Esophagus squamous epithelium (tissue), 5 donors: ENCODE measurements around the gene BRAF. TPM values are rescaled to one million over a fixed set of nuclear protein-coding genes. Genes with fewer than 3 reads are reported as not detected.

Source experiments
- DNase-seq: peaks from one replicate; lab custom pipeline; 2025; lab: John Stamatoyannopoulos, UW
- H3K27ac ChIP-seq, 4 donors: fragments of 200-600 bp; sonication (generic); one replicate each; pipeline ENCODE4 v1.5.1; 2016 to 2019; ENCODE audit warnings: mild to moderate bottlenecking in 1 of 4
- H3K27me3 ChIP-seq, 4 donors: fragments of 200-600 bp; sonication (generic); 1 replicate in 3 of 4; 2 replicates in 1 of 4; pipeline versions ENCODE4 v1.5.1 to v1.6.0; 2017 to 2021; ENCODE audit warnings: antibody characterized with exemption in 1 of 4
- H3K36me3 ChIP-seq, 3 donors: fragments of 200-600 bp; sonication (generic); one replicate each; pipeline ENCODE4 v1.5.1; 2016 to 2019
- H3K4me1 ChIP-seq, 3 donors: fragments of 200-600 bp; sonication (generic); one replicate each; pipeline ENCODE4 v1.5.1; 2017 to 2019
- H3K4me3 ChIP-seq, 4 donors: fragments of 200-600 bp; sonication (generic); 1 replicate in 3 of 4; 2 replicates in 1 of 4; pipeline ENCODE4 v1.5.1; 2016 to 2019; ENCODE audit warnings: mild to moderate bottlenecking in 2 of 4, moderate library complexity in 1 of 4
- H3K9me3 ChIP-seq, 3 donors: fragments of 200-600 bp; sonication (generic); one replicate each; pipeline ENCODE4 v1.5.1; 2016 to 2019
- CTCF ChIP-seq, 6 experiments: fragments of 450-650 bp in 4 of 6; fragments of 200-600 bp in 2 of 6; sonication (generic) in 2 of 6; IDR thresholded peaks; one replicate each; pipeline ENCODE4 v1.5.1; 2016 to 2019; ENCODE audit warnings: antibody characterized with exemption in 6 of 6, mild to moderate bottlenecking in 4 of 6, moderate library complexity in 4 of 6
- POLR2A ChIP-seq, 4 donors: fragments of 450-650 bp; IDR thresholded peaks; one replicate each; pipeline ENCODE4 v1.6.1; 2017; ENCODE audit warnings: antibody characterized with exemption in 4 of 4, mild to moderate bottlenecking in 4 of 4, moderate library complexity in 3 of 4
- WGBS, 2 donors: methylation state at CpG; one replicate each; pipeline ENCODE4 v1.1.5; 2018; 5-methylcytosine and 5-hydroxymethylcytosine counted together
- intact Hi-C: fragments of 100-400 bp; cut with DNase I; formaldehyde crosslinking; loops from one replicate; pipeline ENCODE4 v1.15.0; 2022
- total RNA-seq, 4 donors: library from RNA; depleted of rRNA; stranded (reverse); fragments of >200 nt; gene quantifications; one replicate each; pipeline ENCODE4 v1.1.0, GENCODE V29; 2016
- donor health status: DM: yes; HTN: yes; CAD: no.

Gene BRAF
- total RNA-seq, 4 donors from 2014 or later = 10.0 to 40.6 (median 20.6) TPM

- H3K27ac ChIP-seq = no peak overlapping the region
- no peak for TF ChIP-seq CTCF (IDR thresholded peaks at IDR 0.05)
- no peak for TF ChIP-seq POLR2A (IDR thresholded peaks at IDR 0.05)
- H3K9me3 ChIP-seq = no peaks in the 10 kb centered on the region
- no peak for DNase-seq
- H3K4me1 ChIP-seq = no peaks in the 10 kb centered on the region
- WGBS, 2 donors = 96 to 100% methylated on average over 2 to 3 of the region's 3 CpGs
- no peaks in the 10 kb centered on the region for H3K27me3 ChIP-seq
- H3K4me3 ChIP-seq = no peak overlapping the region
- intact Hi-C loops = no loop called here
- peaks cover 16 to 98% (median 18%) of the 10 kb centered on the region in 3 donors for H3K36me3 ChIP-seq
Observed at GRCh38 chr7:140681766-140682165, 243.0 kb downstream of the BRAF start.

- H3K27ac ChIP-seq = no peak overlapping the region
- no peaks in the 10 kb centered on the region for H3K27me3 ChIP-seq
- peaks cover 0 to 5% (median 2%) of the 10 kb centered on the region in 3 donors for H3K4me1 ChIP-seq
- no peak for DNase-seq
- intact Hi-C loops = no loop called here
- WGBS, 2 donors = 89 to 96% methylated on average over 5 of the region's 7 CpGs
- TF ChIP-seq CTCF (IDR thresholded peaks at IDR 0.05) = no peak
- TF ChIP-seq POLR2A (IDR thresholded peaks at IDR 0.05) = no peak
- H3K36me3 ChIP-seq = peaks cover 16 to 98% (median 17%) of the 10 kb centered on the region in 3 donors
- H3K9me3 ChIP-seq = no peaks in the 10 kb centered on the region
- H3K4me3 ChIP-seq = no peak overlapping the region
Observed at GRCh38 chr7:140680886-140681285, 243.8 kb downstream of the BRAF start.

DNA sequence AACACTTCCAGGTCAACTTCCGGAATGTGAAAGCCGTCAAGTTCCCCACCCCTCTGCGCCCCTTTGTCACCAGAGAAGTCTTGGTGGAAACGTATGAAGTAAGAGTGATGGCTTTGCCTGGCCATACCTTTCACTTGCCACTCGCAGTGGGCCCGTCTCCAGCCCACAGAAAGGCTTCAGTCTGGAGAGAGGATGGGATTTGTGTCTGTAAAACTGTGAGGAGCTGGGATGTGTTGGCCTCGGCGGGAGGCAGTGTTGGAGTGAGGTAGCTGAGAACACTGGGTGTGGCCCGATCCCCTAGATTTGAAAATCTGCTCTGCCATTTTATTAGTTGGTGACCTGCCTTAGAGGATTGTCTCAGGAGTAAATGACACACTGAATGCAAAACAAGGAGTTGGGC lies 245.5 kb downstream of the BRAF start:
- no peak for TF ChIP-seq CTCF (IDR thresholded peaks at IDR 0.05)
- no peak for TF ChIP-seq POLR2A (IDR thresholded peaks at IDR 0.05)
- Histone ChIP-seq H3K4me1 (peaks cover 10 to 22% (median 19%) of the 10 kb centered on the region in 3 donors), H3K27ac (no peak overlapping the region), H3K9me3 (no peaks in the 10 kb centered on the region), H3K36me3 (peaks cover 16 to 85% (median 17%) of the 10 kb centered on the region in 3 donors), H3K4me3 (no peak overlapping the region), H3K27me3 (no peaks in the 10 kb centered on the region)
- WGBS, 2 donors = 92% methylated on average over 3 to 5 of the region's 9 CpGs
- no peak for DNase-seq
- intact Hi-C loops = no loop called here

- DNase-seq = no peak
- H3K27me3 ChIP-seq = no peaks in the 10 kb centered on the region
- no peak overlapping the region for H3K27ac ChIP-seq
- H3K36me3 ChIP-seq = peaks cover 16 to 81% (median 17%) of the 10 kb centered on the region in 3 donors
- no peak for TF ChIP-seq CTCF (IDR thresholded peaks at IDR 0.05)
- H3K4me3 ChIP-seq = no peak overlapping the region
- 88 to 91% methylated on average over 6 to 7 of the region's 7 CpGs for WGBS, 2 donors
- no peaks in the 10 kb centered on the region for H3K9me3 ChIP-seq
- peaks cover 14 to 27% (median 23%) of the 10 kb centered on the region in 3 donors for H3K4me1 ChIP-seq
- intact Hi-C loops = no loop called here
Observed at GRCh38 chr7:140678816-140679130, 246.0 kb downstream of the BRAF start.

DNA sequence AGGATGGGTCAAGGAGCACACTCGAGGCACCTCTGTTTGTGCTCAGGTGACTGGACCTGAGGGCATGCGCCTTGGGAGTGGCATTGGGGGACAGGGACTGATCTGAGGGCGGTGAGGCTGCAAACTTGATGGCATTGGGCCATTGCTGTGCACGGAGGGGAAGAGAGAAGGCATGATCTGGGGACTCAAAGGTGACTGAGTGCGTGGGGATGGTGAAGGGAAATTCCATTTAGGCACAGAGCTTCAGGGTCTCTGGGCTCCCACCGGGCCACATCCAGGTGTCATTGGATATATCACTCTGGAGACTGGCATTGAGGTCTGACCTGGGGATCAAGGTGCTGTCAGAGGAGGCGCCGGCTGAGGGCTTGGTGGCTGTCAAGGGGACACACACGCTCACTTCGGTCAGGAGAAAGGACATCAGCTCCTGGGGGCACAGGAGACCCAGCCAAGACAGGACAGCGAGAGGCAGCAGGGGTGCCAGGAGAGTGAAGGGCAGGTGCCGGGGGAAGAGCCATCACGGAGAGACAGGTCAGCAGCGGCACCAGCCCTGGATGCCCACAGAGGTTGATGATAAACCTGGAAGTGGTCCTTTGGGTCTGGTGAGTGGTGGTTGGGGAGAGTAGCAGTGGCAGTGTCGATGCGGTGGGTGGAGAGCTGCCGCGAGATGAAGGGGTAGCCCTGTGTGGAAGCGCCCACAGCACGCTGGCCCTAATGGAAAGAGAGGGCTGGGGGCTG lies 246.5 kb downstream of the BRAF start:
- intact Hi-C loops = no loop called here
- no peak overlapping the region for H3K27ac ChIP-seq
- H3K4me3 ChIP-seq = no peak overlapping the region
- no peaks in the 10 kb centered on the region for H3K27me3 ChIP-seq
- WGBS, 2 donors = 90 to 94% methylated on average over 16 to 18 of the region's 20 CpGs
- peaks cover 18 to 32% (median 26%) of the 10 kb centered on the region in 3 donors for H3K4me1 ChIP-seq
- H3K9me3 ChIP-seq = no peaks in the 10 kb centered on the region
- no peak for DNase-seq
- TF ChIP-seq POLR2A (IDR thresholded peaks at IDR 0.05) (no peak), CTCF (IDR thresholded peaks at IDR 0.05) (no peak)
- H3K36me3 ChIP-seq = peaks cover 12 to 76% (median 17%) of the 10 kb centered on the region in 3 donors
